Measurements from ENCODE around the gene FBXO9.
"Not testable (repeated sequence)": the region's sequence is repeated elsewhere in the genome, so short reads cannot be mapped to it uniquely, and the experiment has no call there.

The FBXO9 gene

GRCh38 chr6:53048431-53049195 is 16.6 kb upstream of the FBXO9 start:
- peak; percentile 91 for DNase-seq

DNA sequence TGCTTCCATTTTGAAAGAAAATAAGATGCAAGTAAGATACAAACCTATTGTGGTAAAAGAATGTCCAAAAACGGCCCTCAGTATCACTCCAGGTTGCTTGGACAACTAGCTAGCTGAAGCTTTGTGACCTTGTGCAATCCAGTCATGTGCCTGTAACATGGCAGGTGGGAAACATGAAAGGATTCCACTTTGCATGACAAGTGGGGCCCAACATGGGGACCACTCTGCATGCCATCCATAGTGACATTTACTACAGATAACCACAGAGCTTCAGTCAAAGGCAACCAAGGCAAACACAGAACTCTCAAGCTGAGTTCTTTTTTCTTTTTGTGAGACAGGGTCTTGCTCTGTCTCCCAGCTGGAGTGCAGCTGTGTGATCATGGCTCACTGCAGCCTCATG is 15.8 kb upstream of the FBXO9 start:
- DNase-seq, result no peak

DNA sequence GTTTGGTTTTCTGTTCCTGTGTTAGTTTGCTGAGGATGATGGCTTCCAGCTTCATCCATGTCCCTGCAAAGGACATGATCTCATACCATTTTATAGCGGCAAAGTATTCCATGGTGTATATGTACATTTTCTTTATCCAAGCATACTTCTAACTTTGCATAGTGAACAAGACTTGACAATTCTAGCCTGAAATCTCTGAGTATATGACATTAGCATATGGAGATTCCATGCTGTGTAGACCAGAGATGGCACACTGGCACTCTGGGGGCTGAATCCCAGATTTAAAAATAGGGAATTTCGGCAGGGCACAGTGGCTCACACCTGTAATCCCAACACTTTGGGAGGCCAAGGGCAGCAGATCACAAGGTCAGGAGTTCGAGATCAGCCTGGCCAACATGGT is 13.1 kb upstream of the FBXO9 start:
- not testable (repeated sequence) for DNase-seq

- no peak for DNase-seq
Measured at GRCh38 chr6:53054532-53054931, 10.7 kb upstream of the FBXO9 start.

- DNase-seq, result no peak
Measured at GRCh38 chr6:53055873-53056272, 9.3 kb upstream of the FBXO9 start.

- no peak for DNase-seq
Measured at GRCh38 chr6:53056273-53056672, 8.9 kb upstream of the FBXO9 start.

- DNase-seq, result no peak
Measured at GRCh38 chr6:53058388-53059195, 6.6 kb upstream of the FBXO9 start.

DNA sequence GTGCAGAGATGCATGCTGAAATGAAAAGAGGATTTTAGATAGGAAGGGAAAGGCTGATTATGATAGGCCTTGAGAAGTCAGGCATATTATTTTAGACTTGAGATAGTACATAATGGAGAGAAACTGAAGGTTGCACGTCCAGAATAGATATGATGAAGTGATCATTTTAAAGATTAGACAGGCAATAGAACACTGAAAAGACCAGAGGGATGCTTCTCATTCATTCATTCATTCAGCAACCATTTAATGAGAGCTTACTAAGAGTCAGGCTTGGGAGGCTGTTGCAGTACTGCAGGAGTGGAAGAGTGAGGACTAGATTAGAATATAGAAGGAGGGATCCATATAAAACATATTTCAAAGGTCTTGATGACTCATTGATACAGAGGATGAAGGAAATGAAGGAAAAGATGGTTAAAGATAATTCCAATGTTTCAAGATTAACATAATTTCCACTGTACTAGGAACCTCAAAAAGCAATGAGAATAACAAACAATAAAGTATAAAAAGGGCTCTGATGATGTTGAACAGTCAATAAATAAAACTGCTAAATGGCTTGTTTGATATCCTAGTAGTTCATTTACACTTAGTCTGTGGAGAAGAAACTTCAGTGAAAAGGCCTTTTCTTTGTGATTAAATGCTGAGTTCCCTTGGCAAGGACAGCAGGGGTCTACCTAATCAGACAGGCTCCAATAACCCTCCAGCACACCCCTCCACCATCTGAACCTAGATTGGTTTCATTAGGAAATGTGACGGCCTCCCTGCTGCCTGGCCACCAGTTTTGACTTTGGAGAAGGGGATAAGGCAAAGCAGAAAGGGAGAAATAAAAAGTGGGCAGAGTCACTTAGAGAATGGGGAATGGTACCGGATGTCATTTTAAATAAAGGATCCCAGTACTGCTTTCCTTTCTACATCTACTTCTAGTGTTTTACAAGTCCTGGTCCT is 5.3 kb upstream of the FBXO9 start:
- DNase-seq, result no peak

- no peak for DNase-seq
Measured at GRCh38 chr6:53062169-53062539, 3.0 kb upstream of the FBXO9 start.

DNA sequence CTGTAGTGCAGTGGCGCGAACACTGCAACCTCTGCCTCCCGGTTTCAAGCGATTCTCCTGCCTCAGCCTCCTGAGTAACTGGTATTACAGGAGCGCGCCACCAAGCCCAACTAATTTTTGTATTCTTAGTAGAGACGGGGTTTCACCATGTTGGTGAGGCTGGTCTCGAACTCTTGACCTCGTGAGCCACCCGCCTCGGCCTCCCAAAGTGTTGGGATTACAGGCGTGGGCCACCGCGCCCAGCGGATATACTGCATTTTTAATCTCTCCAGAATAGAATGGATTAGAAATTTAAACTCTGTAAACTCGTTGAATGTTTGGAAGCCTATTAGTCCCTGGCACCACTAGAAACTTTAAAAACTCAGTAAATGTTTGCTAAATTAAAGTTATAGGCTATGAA is 949 bp upstream of the FBXO9 start:
- DNase-seq, result not testable (repeated sequence)

GRCh38 chr6:53064726-53065265 is 408 bp upstream of the FBXO9 start:
- DNase-seq, result peak; percentile 95

- DNase-seq, result peak; percentile 28
Measured at GRCh38 chr6:53066077-53066417, 843 bp downstream of the FBXO9 start.

DNA sequence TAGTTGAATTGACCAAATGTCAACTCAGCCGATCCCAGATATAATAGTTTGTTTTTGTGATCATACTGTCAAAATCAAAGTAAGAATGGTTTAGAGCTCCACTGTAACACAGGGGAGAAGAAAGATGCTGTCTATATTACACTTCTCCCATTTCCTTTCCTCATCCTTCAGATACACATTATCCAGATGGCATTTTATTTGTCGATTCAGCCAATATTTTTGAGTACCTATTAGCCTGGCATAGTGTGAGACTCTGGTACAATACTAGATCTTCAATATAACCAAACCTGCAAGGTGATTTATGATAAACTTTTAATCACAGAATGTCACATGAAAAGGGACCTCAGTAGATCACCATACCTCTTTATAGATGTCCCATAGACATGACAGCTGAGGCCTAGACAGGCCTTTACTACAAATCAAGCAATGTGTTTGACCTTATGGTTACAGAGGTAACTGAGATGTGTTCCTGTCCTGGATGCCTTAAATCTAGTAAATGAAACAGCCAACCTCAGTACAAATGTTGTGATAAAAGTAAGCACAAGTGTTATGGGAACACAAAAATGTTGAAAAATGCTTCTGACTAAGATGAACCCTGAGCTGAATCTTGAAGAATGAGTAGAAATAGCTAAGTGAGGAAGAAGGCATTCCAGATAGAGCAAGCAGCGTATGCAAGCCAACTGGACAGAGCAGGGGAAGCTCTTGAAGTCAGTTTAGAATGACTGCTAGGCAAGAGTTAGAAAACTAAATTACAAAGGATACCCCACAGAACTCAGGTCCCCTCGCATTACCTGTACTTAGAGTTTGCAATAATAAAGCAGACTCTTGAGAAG is 1.9 kb downstream of the FBXO9 start:
- no peak for DNase-seq

DNA sequence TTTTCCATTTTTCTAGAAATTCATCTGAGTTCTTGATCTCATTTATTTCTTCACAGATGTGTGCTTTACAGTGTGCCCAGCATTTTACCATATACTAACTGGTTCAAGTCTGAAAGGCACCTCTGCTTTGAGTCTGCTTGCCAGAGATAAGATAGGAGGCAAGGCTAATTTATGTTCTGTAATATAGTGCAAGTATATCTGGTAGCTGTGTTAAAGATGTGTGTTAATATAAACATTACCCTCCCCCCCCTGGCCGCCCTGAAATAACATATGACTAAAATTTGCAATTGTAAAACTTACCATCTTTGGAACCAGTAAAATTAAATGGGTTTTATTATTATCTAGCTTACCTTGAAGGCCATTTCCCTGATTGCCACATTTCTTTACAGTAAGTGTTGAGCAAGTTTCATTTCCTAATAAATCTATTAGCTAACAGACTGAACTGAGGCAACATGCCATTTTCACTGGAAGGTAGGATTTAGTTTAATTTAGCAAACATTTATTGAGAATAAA is 2.7 kb downstream of the FBXO9 start:
- no peak for DNase-seq

GRCh38 chr6:53069427-53069826 is 4.2 kb downstream of the FBXO9 start:
- DNase-seq, result no peak

GRCh38 chr6:53070806-53071205 is 5.6 kb downstream of the FBXO9 start:
- DNase-seq, result no peak

DNA sequence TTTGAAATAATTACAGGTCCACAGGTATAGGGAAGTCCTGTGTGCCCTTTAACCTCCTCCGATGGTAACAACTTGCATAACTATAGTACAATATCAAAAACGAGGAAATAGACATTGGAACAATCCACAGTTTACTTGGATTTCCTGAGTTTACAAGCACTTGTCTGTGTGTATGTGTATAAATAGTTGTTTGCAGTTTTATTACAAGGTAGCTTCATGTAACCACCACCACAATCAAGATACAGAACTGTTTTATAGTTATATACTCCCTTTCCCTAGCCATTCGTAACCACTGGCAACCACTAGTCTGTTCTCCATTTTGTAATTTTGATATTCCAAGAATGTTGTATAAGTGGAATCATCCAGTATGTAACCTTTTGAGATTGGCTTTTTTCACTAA is 9.1 kb downstream of the FBXO9 start:
- DNase-seq, result no peak

DNA sequence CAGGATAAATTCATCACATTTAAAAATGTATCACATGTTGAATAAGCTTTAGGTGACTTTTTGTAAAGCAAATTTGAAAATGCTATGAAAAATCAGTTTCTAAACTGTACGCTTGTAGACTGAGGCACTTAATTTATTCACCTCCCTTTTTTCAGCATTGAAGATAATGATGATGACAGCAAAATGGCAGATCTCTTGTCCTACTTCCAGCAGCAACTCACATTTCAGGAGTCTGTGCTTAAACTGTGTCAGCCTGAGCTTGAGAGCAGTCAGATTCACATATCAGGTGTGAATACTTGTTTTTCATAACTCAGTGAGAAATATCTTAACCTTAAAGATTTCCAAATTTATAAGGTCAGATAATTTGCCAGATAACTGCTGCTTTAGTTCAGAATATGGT is 15.6 kb downstream of the FBXO9 start:
- no peak for DNase-seq

- no peak for DNase-seq
Measured at GRCh38 chr6:53086302-53086701, 21.1 kb downstream of the FBXO9 start.

GRCh38 chr6:53089948-53090347 is 24.7 kb downstream of the FBXO9 start:
- DNase-seq, result no peak

DNA sequence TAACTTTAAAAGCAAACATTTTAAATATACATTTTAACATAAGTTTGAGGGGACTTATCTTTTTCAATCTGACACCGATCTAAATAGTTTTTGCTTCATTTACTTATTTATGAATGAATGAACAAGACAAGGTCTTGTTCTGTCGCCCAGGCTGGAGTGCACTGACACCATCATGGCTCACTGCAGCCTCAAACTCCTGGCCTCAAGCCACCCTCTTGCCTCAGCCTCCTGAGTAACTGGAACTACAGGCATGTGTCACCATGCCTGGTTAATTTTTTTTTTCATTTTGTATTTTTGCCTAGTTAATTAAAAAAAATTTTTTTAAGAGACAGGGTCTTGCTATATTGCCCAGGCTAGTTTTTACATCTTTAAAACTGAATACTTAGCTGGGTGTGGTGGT is 25.4 kb downstream of the FBXO9 start:
- peak; percentile 14 for DNase-seq

GRCh38 chr6:53095270-53095669 is 30.1 kb downstream of the FBXO9 start:
- no peak for DNase-seq

All from fibroblast of skin of right quadriceps (primary cell).